ENCODE data around the gene MYO1D. TPM values are rescaled to one million over a fixed set of nuclear protein-coding genes. Genes with fewer than 3 reads are reported as not detected.
"Not testable (repeated sequence)": the region's sequence is repeated elsewhere in the genome, so short reads cannot be mapped to it uniquely, and the experiment has no call there.

Gene MYO1D
- total RNA-seq, 1 donor, result 94.0 TPM

DNA sequence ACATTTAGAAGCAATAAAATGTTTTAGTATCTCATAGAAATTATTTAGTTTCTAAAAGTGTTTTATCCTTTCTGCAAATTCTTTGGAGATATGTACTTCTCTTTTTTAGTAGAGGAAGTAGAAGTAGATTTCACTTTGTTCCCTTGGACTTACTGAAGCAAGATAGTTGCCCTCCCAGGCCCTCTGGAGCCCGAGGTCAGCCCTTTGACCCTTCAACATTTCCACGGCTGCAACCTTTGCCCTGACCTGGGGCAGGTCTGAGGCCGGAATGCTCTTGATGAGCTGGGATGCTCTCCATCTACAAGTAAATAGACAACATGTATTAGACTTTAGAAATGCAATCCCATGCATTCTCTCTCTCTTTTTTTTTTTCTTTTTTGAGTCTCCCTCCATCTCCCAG lies 222.6 kb downstream of the MYO1D start:
- TF ChIP-seq CTCF (IDR thresholded peaks at IDR 0.05; ENCODE audit: insufficient read depth, low read length), result no peak
- no peak overlapping the region for H3K4me3 ChIP-seq (ENCODE audit: low read depth, low read length)
- DNase-seq (ENCODE audit: low read depth), result no peak

DNA sequence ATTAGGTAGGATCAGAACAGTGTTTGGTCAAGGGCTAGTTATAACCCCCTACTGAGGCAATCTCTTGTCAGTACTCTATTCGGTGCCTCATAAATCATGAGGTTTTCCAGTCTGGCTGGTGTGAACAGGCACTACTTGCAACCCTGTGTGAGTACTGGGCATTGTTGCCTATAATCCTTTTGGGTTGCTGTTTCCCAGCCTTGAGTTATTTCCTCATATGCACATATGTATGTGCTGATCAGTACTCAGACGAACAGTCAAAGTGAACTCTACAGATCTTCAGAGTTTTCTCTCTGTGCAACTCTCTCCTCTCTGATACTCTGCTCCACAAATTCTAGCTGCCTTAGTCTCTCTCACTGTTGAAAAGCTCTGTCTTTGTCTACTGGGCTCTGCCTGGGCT lies 225.8 kb downstream of the MYO1D start:
- no peak for DNase-seq (ENCODE audit: low read depth)
- no peak for TF ChIP-seq CTCF (IDR thresholded peaks at IDR 0.05; ENCODE audit: insufficient read depth, low read length)
- H3K4me3 ChIP-seq (ENCODE audit: low read depth, low read length), result no peak overlapping the region

GRCh38 chr17:32648450-32648849 lies 228.5 kb downstream of the MYO1D start:
- TF ChIP-seq CTCF (IDR thresholded peaks at IDR 0.05; ENCODE audit: insufficient read depth, low read length), result no peak
- DNase-seq (ENCODE audit: low read depth), result no peak
- H3K4me3 ChIP-seq (ENCODE audit: low read depth, low read length), result no peak overlapping the region

DNA sequence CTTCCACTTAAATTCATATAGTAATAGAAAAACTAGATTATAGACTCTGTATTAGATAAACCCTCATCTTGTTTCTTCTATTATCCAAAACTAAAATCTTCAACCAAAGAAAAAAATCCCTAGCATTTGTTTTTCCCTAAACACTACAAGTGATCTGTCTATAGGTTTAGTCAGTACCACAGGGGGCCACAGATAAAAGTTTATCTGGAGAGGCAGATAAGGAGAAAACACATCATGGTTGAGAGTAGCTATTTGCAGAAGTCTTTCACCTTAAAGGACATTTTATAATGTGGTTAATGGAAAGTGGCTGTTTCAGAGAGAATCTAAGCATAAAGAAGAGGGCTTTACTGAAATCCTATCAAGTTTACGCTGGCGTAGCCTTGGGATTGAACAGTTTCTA lies 230.0 kb downstream of the MYO1D start:
- TF ChIP-seq CTCF (IDR thresholded peaks at IDR 0.05; ENCODE audit: insufficient read depth, low read length), result no peak
- H3K4me3 ChIP-seq (ENCODE audit: low read depth, low read length), result no peak overlapping the region
- DNase-seq (ENCODE audit: low read depth), result no peak

- DNase-seq (ENCODE audit: low read depth); H3K4me3 ChIP-seq (ENCODE audit: low read depth, low read length): not testable (repeated sequence)
Observed at GRCh38 chr17:32641514-32641913, 235.4 kb downstream of the MYO1D start.

DNA sequence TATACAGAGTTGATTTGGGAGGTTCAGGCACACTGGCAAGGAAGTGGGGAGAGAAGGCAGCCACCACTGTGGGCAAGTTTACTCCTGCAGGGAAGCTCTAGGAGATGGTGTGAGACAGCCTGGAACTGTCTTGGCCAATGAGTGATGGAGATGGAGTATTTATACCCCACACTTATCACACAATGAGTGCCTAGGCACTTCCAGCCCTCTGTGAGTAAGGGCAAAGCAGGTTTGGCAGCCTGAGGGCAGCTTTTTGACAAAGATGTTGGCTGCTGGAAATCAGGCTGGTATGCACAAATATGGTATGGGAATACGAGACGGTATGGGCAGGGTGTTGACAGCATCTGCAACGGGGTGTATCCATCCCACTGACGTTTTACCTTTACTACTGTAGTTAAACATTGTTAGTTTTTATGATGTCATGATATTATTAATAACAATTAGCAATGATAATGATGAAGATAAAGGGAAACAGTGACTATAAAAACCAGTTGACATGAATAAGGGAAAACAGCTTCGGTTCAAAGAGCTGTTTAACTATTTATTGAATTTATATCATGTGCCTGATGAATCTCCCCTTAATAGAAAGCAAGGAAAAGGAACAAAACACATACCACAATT lies 240.2 kb downstream of the MYO1D start:
- no peak for TF ChIP-seq CTCF (IDR thresholded peaks at IDR 0.05; ENCODE audit: insufficient read depth, low read length)
- no peak overlapping the region for H3K4me3 ChIP-seq (ENCODE audit: low read depth, low read length)
- no peak for DNase-seq (ENCODE audit: low read depth)

DNA sequence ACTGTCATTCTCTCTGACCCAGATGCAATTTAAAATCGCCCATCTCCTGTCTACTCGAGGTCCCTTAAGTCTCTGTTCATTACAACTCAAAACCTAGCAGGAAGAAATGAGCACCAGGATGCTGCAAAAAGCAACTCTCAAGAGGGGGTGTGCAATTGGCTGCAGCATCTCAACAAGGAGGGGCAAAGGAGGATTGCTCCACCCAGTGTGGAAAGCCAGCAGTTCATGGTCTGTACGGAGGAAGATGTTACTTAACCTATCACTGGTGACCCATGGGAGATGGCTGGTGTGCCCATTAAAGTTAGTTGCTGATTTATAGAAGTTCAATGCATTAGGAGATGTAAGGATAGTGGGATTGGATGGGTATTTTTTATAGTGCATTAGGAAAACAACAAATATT lies 242.8 kb downstream of the MYO1D start:
- no peak overlapping the region for H3K4me3 ChIP-seq (ENCODE audit: low read depth, low read length)
- TF ChIP-seq CTCF (IDR thresholded peaks at IDR 0.05; ENCODE audit: insufficient read depth, low read length), result no peak
- DNase-seq (ENCODE audit: low read depth), result no peak
